Mammary epithelial cell (primary cell): Measurements from ENCODE around the gene RAB43.

Experiments used
- CTCF ChIP-seq, 2 donors: IDR thresholded peaks in 1 of 2; conservative IDR thresholded peaks in 1 of 2; 2 replicates each; pipeline ENCODE4 v1.5.1; 2011 to 2012; ENCODE audit warnings: inconsistent platforms in 2 of 2, low read length in 2 of 2, mild to moderate bottlenecking in 2 of 2, control low read depth in 1 of 2, low read depth in 1 of 2; ENCODE audit not compliant: insufficient read depth in 1 of 2; ENCODE audit errors: extremely low read depth in 1 of 2
- EZH2 ChIP-seq: IDR thresholded peaks from 2 replicates; pipeline ENCODE4 v1.6.1; 2012; ENCODE audit warnings: low read length, inconsistent platforms, borderline replicate concordance

DNA sequence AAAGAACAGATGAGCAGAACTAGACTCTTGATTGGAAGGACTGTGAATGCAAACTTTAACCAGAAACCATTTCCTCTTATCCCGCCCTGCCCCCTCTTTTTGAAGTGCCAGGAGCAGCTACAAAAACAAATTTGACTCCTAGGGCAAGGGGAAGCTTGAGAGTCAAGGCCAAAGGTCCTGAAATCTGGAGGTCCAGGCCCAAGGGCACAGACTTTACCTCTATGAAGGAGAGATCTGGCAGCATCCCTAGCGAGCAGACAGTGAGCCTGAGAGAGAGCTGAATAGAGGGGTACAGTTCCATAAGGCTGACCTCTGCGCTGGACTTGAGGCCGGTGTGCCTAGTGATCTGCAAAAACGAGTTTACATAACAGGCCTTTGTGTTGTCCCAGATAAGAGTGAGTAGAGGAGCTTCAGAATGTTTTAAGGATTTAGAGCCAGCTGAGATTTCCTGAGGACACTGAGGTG, 5.1 kb downstream of the RAB43 start:
- TF ChIP-seq CTCF (conservative IDR thresholded peaks at IDR 0.05 in 1 of 2, IDR thresholded peaks at IDR 0.05 in 1 of 2; ENCODE audit: extremely low read depth in 1 of 2, insufficient read depth in 1 of 2, low read depth in 1 of 2, low read length in 2 of 2) (no peak), EZH2 (no peak)
